Endothelial cell of umbilical vein (primary cell): Measurements from ENCODE around the gene CABP2.

Experiments used
- CTCF ChIP-seq, 2 donors: IDR thresholded peaks; 1 replicate in 1 of 2; 2 replicates in 1 of 2; pipeline ENCODE4 v1.5.1; 2011; ENCODE audit warnings: low read length in 2 of 2, mild to moderate bottlenecking in 2 of 2, moderate library complexity in 2 of 2, control low read depth in 1 of 2, inconsistent platforms in 1 of 2, low read depth in 1 of 2; ENCODE audit not compliant: insufficient read depth in 1 of 2; ENCODE audit errors: extremely low read depth in 1 of 2
- EZH2 ChIP-seq: IDR thresholded peaks from 2 replicates; pipeline ENCODE4 v1.6.1; 2012; ENCODE audit warnings: borderline replicate concordance, low read depth, mild to moderate bottlenecking, moderate library complexity, low read length, inconsistent platforms; ENCODE audit not compliant: severe bottlenecking
- GATA2 ChIP-seq: IDR thresholded peaks from 2 replicates; pipeline ENCODE4 v1.7.0; 2011; ENCODE audit warnings: low read depth, mild to moderate bottlenecking, moderate library complexity, mixed read lengths, low read length; ENCODE audit not compliant: insufficient read length, insufficient read depth
- POLR2A ChIP-seq: IDR thresholded peaks from 2 replicates; pipeline ENCODE4 v1.6.1; 2012; ENCODE audit warnings: low read depth, mild to moderate bottlenecking, control low read depth, low read length
- POLR2AphosphoS5 ChIP-seq: IDR thresholded peaks from 2 replicates; pipeline ENCODE4 v1.6.1; 2012; ENCODE audit warnings: low read depth, mild to moderate bottlenecking, control low read depth, low read length, moderate library complexity; ENCODE audit not compliant: insufficient read depth

DNA sequence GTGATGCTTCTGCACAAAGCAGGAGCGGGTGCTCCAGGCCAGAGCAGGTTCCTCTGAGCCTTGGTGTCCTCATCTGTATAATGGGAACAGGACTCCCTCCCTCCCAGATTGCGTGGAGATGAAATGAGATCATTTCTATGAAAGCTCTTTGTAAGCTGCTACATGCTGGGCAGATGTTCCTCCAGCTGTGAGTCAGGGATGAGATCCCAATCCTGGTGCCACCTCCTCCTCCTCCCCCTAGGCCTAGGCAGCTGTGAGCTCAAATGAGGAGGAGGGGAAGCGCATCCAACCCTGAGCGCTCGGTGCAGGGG lies 7.0 kb upstream of the CABP2 start:
- TF ChIP-seq EZH2, result no peak
- TF ChIP-seq CTCF (IDR thresholded peaks at IDR 0.05; ENCODE audit: extremely low read depth in 1 of 2, insufficient read depth in 1 of 2, low read depth in 1 of 2, low read length in 2 of 2), result no peak
- no peak for TF ChIP-seq POLR2A
- no peak for TF ChIP-seq POLR2AphosphoS5
- no peak for TF ChIP-seq GATA2
